ENCODE results near the gene CRYBB1.

The CRYBB1 gene

GRCh38 chr22:26549902-26550497, 67.8 kb downstream of the CRYBB1 start:
- no peak for DNase-seq
